Chondrocyte (in vitro differentiated cells): ENCODE results near the gene PARP4. TPM values are rescaled to one million over a fixed set of nuclear protein-coding genes. Genes with fewer than 3 reads are reported as not detected.
"Not testable (repeated sequence)": the region's sequence is repeated elsewhere in the genome, so short reads cannot be mapped to it uniquely, and the experiment has no call there.

Experiments
- DNase-seq: peaks from one replicate; pipeline ENCODE4 v3.0.0; 2021; ENCODE audit warnings: mixed read lengths, low spot score
- H3K27ac Mint-ChIP-seq: one replicate; pipeline ENCODE4 v1.8.0; 2021; ENCODE audit warnings: mild to moderate bottlenecking, moderate library complexity, mixed read lengths; ENCODE audit not compliant: unreplicated experiment
- H3K27me3 Mint-ChIP-seq: 2 replicates; pipeline ENCODE4 v1.8.0; 2021; ENCODE audit warnings: low read depth, mixed read lengths
- H3K36me3 Mint-ChIP-seq: 2 replicates; pipeline ENCODE4 v1.8.0; 2021; ENCODE audit warnings: low read depth, mixed read lengths
- H3K4me1 Mint-ChIP-seq: 2 replicates; pipeline ENCODE4 v1.8.0; 2021; ENCODE audit warnings: low read depth, mild to moderate bottlenecking, mixed read lengths
- H3K4me3 Mint-ChIP-seq: one replicate; pipeline ENCODE4 v1.8.0; 2021; ENCODE audit warnings: mild to moderate bottlenecking, moderate library complexity, mixed read lengths; ENCODE audit not compliant: unreplicated experiment
- H3K9me3 Mint-ChIP-seq: 2 replicates; pipeline ENCODE4 v1.8.0; 2021; ENCODE audit warnings: low read depth, mixed read lengths
- CTCF ChIP-seq: fragments of 200-600 bp; sonication (generic); IDR thresholded peaks from 2 replicates; pipeline ENCODE4 v1.5.0; 2021; ENCODE audit warnings: antibody characterized with exemption, mild to moderate bottlenecking, moderate library complexity
- total RNA-seq: library from RNA; stranded (reverse); gene quantifications from 3 replicates; pipeline ENCODE4 v1.2.1, GENCODE V29; 2021

Gene PARP4
- total RNA-seq, 1 donor from 2014 or later, result 35.8 TPM

- H3K27ac Mint-ChIP-seq, result no peak overlapping the region
- H3K9me3 Mint-ChIP-seq, result no peaks in the 10 kb centered on the region
- no peaks in the 10 kb centered on the region for H3K36me3 Mint-ChIP-seq
- H3K27me3 Mint-ChIP-seq, result peaks cover 6% of the 10 kb centered on the region
- no peak overlapping the region for H3K4me3 Mint-ChIP-seq
- no peak for TF ChIP-seq CTCF
- H3K4me1 Mint-ChIP-seq, result no peaks in the 10 kb centered on the region
- no peak for DNase-seq
Observed at GRCh38 chr13:24385902-24386301, 126.7 kb downstream of the PARP4 start.

GRCh38 chr13:24384946-24385345 lies 127.6 kb downstream of the PARP4 start:
- not testable (repeated sequence) for H3K9me3 Mint-ChIP-seq, H3K36me3 Mint-ChIP-seq, H3K4me1 Mint-ChIP-seq, H3K4me3 Mint-ChIP-seq, H3K27me3 Mint-ChIP-seq, H3K27ac Mint-ChIP-seq, DNase-seq

GRCh38 chr13:24384091-24384490 lies 128.5 kb downstream of the PARP4 start:
- DNase-seq, H3K27ac Mint-ChIP-seq, H3K4me1 Mint-ChIP-seq, H3K9me3 Mint-ChIP-seq, H3K4me3 Mint-ChIP-seq, H3K36me3 Mint-ChIP-seq: not testable (repeated sequence)
- peaks cover 14% of the 10 kb centered on the region for H3K27me3 Mint-ChIP-seq

- Mint-ChIP-seq H3K27me3 (peaks cover 28% of the 10 kb centered on the region), H3K4me1 (no peaks in the 10 kb centered on the region), H3K27ac (peak overlapping the region; percentile 10), H3K4me3 (no peak overlapping the region), H3K9me3 (no peaks in the 10 kb centered on the region), H3K36me3 (no peaks in the 10 kb centered on the region)
- no peak for TF ChIP-seq CTCF
- DNase-seq, result no peak
Observed at GRCh38 chr13:24381541-24382265, 130.9 kb downstream of the PARP4 start.

- not testable (repeated sequence) for H3K4me1 Mint-ChIP-seq, H3K9me3 Mint-ChIP-seq, H3K27ac Mint-ChIP-seq, H3K36me3 Mint-ChIP-seq, DNase-seq, H3K4me3 Mint-ChIP-seq
- peaks cover 28% of the 10 kb centered on the region for H3K27me3 Mint-ChIP-seq
Observed at GRCh38 chr13:24380881-24381280, 131.7 kb downstream of the PARP4 start.

GRCh38 chr13:24380227-24380626 lies 132.4 kb downstream of the PARP4 start:
- not testable (repeated sequence) for H3K9me3 Mint-ChIP-seq, H3K4me1 Mint-ChIP-seq, H3K4me3 Mint-ChIP-seq, DNase-seq, H3K27ac Mint-ChIP-seq, H3K36me3 Mint-ChIP-seq
- H3K27me3 Mint-ChIP-seq, result peaks cover 28% of the 10 kb centered on the region

- not testable (repeated sequence) for H3K9me3 Mint-ChIP-seq, H3K27ac Mint-ChIP-seq, H3K36me3 Mint-ChIP-seq, H3K4me1 Mint-ChIP-seq, H3K4me3 Mint-ChIP-seq, DNase-seq
- H3K27me3 Mint-ChIP-seq, result peaks cover 12% of the 10 kb centered on the region
Observed at GRCh38 chr13:24371273-24371672, 141.3 kb downstream of the PARP4 start.

Other genes with a start within 250 kb of the PARP4 start
- gene C1QTNF9, start 203.2 kb downstream of the PARP4 start, total RNA-seq, result not detected in 3 replicates
- gene ATP12A, start 167.6 kb upstream of the PARP4 start, total RNA-seq, result not detected in 3 replicates